GM12878 (cell line): ENCODE results near the gene WDR45B. TPM values are rescaled to one million over a fixed set of nuclear protein-coding genes. Genes with fewer than 3 reads are reported as not detected.

ENCODE experiments used
- ATAC-seq: fragments of 200-7000 bp; cut with Tn5 transposase; 3 replicates; pipeline ENCODE4 v1.9.1; 2020; ENCODE audit warnings: mild to moderate bottlenecking, moderate library complexity
- BruUV-seq: library from RNA; stranded (reverse); fragments of 400-500 nt; replicated peaks from 2 replicates; lab custom pipeline; 2021; lab: Mats Ljungman, UMichigan
- CTCF ChIA-PET: fragments of 300-600 bp; sonication (Branson Sonifier 250); formaldehyde crosslinking; extraction: SDS; loops from one replicate; lab custom pipeline; 2021; ENCODE audit warnings: inconsistent platforms; lab: Yijun Ruan, JAX
- POLR2A ChIA-PET: fragments of 350-600 bp; formaldehyde crosslinking; extraction: SDS; loops from one replicate; lab custom pipeline; 2021; ENCODE audit warnings: inconsistent platforms; lab: Charles Lee
- RAD21 ChIA-PET: fragments of 300-600 bp; sonication (Branson Sonifier 250); formaldehyde crosslinking; loops from one replicate; lab custom pipeline; 2023; ENCODE audit warnings: antibody characterized with exemption; ENCODE audit not compliant: unreplicated experiment; lab: Charles Lee
- SMC1A ChIA-PET: fragments of 300-600 bp; sonication (Branson Sonifier 250); formaldehyde crosslinking; loops from one replicate; lab custom pipeline; 2023; ENCODE audit not compliant: unreplicated experiment, uncharacterized antibody; lab: Charles Lee
- DNase-seq: peaks from one replicate; pipeline ENCODE4 v3.0.0-alpha.2; 2011; ENCODE audit warnings: low read depth, low spot score
- FAIRE-seq: peaks from 3 replicates; lab custom pipeline; 2011; peaks lifted over from hg19 to GRCh38; lab: Jason Lieb, UNC
- H2AFZ ChIP-seq: 2 replicates; pipeline ENCODE4 v1.6.0; 2011; ENCODE audit warnings: low read depth, low read length, control low read depth; ENCODE audit not compliant: control insufficient read depth
- H3K27ac ChIP-seq: 2 replicates; pipeline ENCODE4 v1.5.1; 2011; ENCODE audit warnings: control low read depth; ENCODE audit not compliant: control insufficient read depth, insufficient read depth
- H3K27me3 ChIP-seq, 2 experiments: replicated peaks in 1 of 2; 2 replicates each; pipeline versions ENCODE4 v1.6.0 to v1.6.1; 2011; ENCODE audit warnings: low read length in 1 of 2; ENCODE audit not compliant: control insufficient read depth in 2 of 2, insufficient read depth in 2 of 2
- H3K36me3 ChIP-seq, 2 experiments: 2 replicates each; pipeline ENCODE4 v1.5.1; 2011; ENCODE audit warnings: low read length in 1 of 2; ENCODE audit not compliant: control insufficient read depth in 2 of 2, insufficient read depth in 2 of 2
- H3K4me1 ChIP-seq: 2 replicates; pipeline ENCODE4 v1.6.1; 2011; ENCODE audit warnings: mild to moderate bottlenecking, low read length, moderate library complexity, mixed read lengths; ENCODE audit not compliant: control insufficient read depth, insufficient read depth
- H3K4me2 ChIP-seq: 2 replicates; pipeline ENCODE4 v1.6.0; 2011; ENCODE audit warnings: control low read depth; ENCODE audit not compliant: control insufficient read depth, insufficient read depth
- H3K4me3 ChIP-seq: fragments of 200-600 bp; sonication (generic); 2 replicates; pipeline ENCODE4 v1.5.1; 2016
- H3K79me2 ChIP-seq: 2 replicates; pipeline ENCODE4 v1.6.0; 2011; ENCODE audit warnings: low read length; ENCODE audit not compliant: control insufficient read depth, insufficient read depth
- H3K9ac ChIP-seq: 2 replicates; pipeline ENCODE4 v1.8.0; 2011; ENCODE audit warnings: low read length, control low read depth, mixed read lengths; ENCODE audit not compliant: control insufficient read depth, insufficient read depth
- H3K9me3 ChIP-seq: replicated peaks from 3 replicates; pipeline ENCODE4 v1.5.1; 2011; ENCODE audit warnings: mild to moderate bottlenecking, low read length; ENCODE audit not compliant: control insufficient read depth, insufficient read depth
- H4K20me1 ChIP-seq: 2 replicates; pipeline ENCODE4 v1.6.0; 2011; ENCODE audit not compliant: control insufficient read depth, insufficient read depth
- ASH2L ChIP-seq: fragments of 300-600, 200-600 bp; sonication (generic); IDR thresholded peaks from 2 replicates; pipeline ENCODE4 v1.6.1; 2017; ENCODE audit warnings: low read depth, mild to moderate bottlenecking, borderline replicate concordance
- CBX5 ChIP-seq: sonication (generic); IDR thresholded peaks from 2 replicates; pipeline ENCODE4 v1.6.1; 2016; ENCODE audit warnings: low read depth, moderate library complexity, mild to moderate bottlenecking, inconsistent platforms
- CHD2 ChIP-seq: IDR thresholded peaks from 2 replicates; pipeline ENCODE4 v1.6.1; 2011; ENCODE audit warnings: low read depth, low read length, improper control_type of control experiment, borderline replicate concordance
- FOS ChIP-seq: IDR thresholded peaks from 3 replicates; pipeline ENCODE4 v1.6.1; 2011; ENCODE audit warnings: borderline replicate concordance; ENCODE audit not compliant: insufficient read length; ENCODE audit errors: extremely low read depth
- HDAC6 ChIP-seq: fragments of 200-600 bp; sonication (generic); IDR thresholded peaks from one replicate; pipeline ENCODE4 v1.8.0; 2017; ENCODE audit warnings: antibody characterized with exemption; ENCODE audit not compliant: unreplicated experiment
- HSF1 ChIP-seq: fragments of 150-350 bp; IDR thresholded peaks from 2 replicates; pipeline ENCODE4 v1.6.1; 2014; ENCODE audit warnings: mild to moderate bottlenecking, low read depth, low read length
- IRF4 ChIP-seq: IDR thresholded peaks from 2 replicates; pipeline ENCODE4 v1.6.1; 2011; ENCODE audit warnings: low read depth, low read length
- MEF2B ChIP-seq: fragments of 450-650 bp; IDR thresholded peaks from 2 replicates; pipeline ENCODE4 v1.6.1; 2018; ENCODE audit warnings: mild to moderate bottlenecking, moderate library complexity; ENCODE audit not compliant: partially characterized antibody, poor library complexity, severe bottlenecking
- NFYA ChIP-seq: IDR thresholded peaks from 2 replicates; pipeline ENCODE4 v1.6.1; 2011; ENCODE audit warnings: low read depth, mild to moderate bottlenecking, low read length, improper control_type of control experiment, borderline replicate concordance
- ZNF274 ChIP-seq: IDR thresholded peaks from one replicate; pipeline ENCODE4 v1.8.0; 2011; ENCODE audit not compliant: insufficient read length, insufficient read depth
- ZNF592 ChIP-seq: fragments of 450-650 bp; IDR thresholded peaks from 2 replicates; pipeline ENCODE4 v1.6.1; 2017; ENCODE audit warnings: mild to moderate bottlenecking, moderate library complexity
- ZNF622 ChIP-seq: fragments of 450-650 bp; IDR thresholded peaks from 2 replicates; pipeline ENCODE4 v1.6.1; 2017; ENCODE audit warnings: mild to moderate bottlenecking, inconsistent platforms
- WGBS: methylation state at CpG from one replicate; pipeline ENCODE4 v1.1.6; 2016; ENCODE audit warnings: low lambda C conversion rate; ENCODE audit not compliant: insufficient replicate concordance, insufficient coverage; ENCODE audit errors: missing lambda C conversion rate; 5-methylcytosine and 5-hydroxymethylcytosine counted together
- in situ Hi-C: fragments of 300-500 bp; cut with MboI; formaldehyde crosslinking; loops from 9 replicates; pipeline ENCODE4 v1.14.3; 2018; ENCODE audit warnings: mixed read lengths
- intact Hi-C: fragments of 100-400 bp; cut with micrococcal nuclease; formaldehyde crosslinking; loops from one replicate; pipeline ENCODE4 v1.14.2; 2022; ENCODE audit not compliant: unreplicated experiment
- polyA plus RNA-seq, 11 experiments: library from polyadenylated mRNA; depleted of rRNA in 4 of 11; unstranded in 6 of 11; stranded (reverse) in 5 of 11; fragments of >200 nt; fragmentation: Nextera tagmentation in 4 of 11; fragmentation: Illumina TruSeq in 1 of 11; extraction: Ambion mirVana in 4 of 11; extraction: Trizol in 1 of 11; gene quantifications; 1 replicate in 1 of 11; 2 replicates in 10 of 11; pipeline versions ENCODE4 v1.2.1 to v1.2.3, GENCODE V29; 2011 to 2016; ENCODE audit warnings: inconsistent platforms in 2 of 11, missing spikeins in 2 of 11, low read depth in 1 of 11
- total RNA-seq, 4 experiments: library from RNA; depleted of rRNA in 3 of 4; stranded (reverse); fragments of >200 nt in 3 of 4; fragmentation: Illumina TruSeq in 1 of 4; extraction: Trizol in 1 of 4; gene quantifications; 2 replicates each; pipeline versions ENCODE4 v1.2.1 to v1.2.3, GENCODE V29; 2013 to 2021

WDR45B gene
- total and polyA plus RNA-seq, 10 of the 15 experiments (the other 5 are each of a cell fraction or from before 2014, with no cell fraction given) = 1.0 to 73.7 (median 26.6) TPM

GRCh38 chr17:82632451-82632850 is 15.8 kb downstream of the WDR45B start:
- ChIA-PET RAD21 (no interaction called here), CTCF (no interaction called here), SMC1A (no interaction called here), POLR2A (interaction anchor here (0.7 kb wide), 1 partner anchor 679 kb away, joined by 3 read pairs; no protein-coding TSS in a partner anchor)
- Histone ChIP-seq H3K9ac (no peak overlapping the region), H3K4me2 (no peak overlapping the region), H3K27ac (no peak overlapping the region), H4K20me1 (peaks cover 3% of the 10 kb centered on the region), H3K9me3 (no peaks in the 10 kb centered on the region; the same call in 2 of the 3 replicates), H2AFZ (no peak overlapping the region), H3K27me3 (no peaks in the 10 kb centered on the region), H3K79me2 (peaks cover 32% of the 10 kb centered on the region), H3K4me1 (no peaks in the 10 kb centered on the region), H3K36me3 (peaks cover 7 to 17% of the 10 kb centered on the region in 2 experiments), H3K4me3 (no peak overlapping the region)
- BruUV-seq = no TSS peak
- no peak for FAIRE-seq
- DNase-seq = peak; percentile 12
- no peak for ATAC-seq
- in situ Hi-C loops = no loop called here
- WGBS = 9% methylated on average over 8 of the region's 8 CpGs
- no peak for TF ChIP-seq NFYA
- 0 out of 2 replicates have a peak, but pooled peaks have one; percentile 11 for TF ChIP-seq IRF4
- TF ChIP-seq ZNF622 = no peak
- intact Hi-C loops = no loop called here

GRCh38 chr17:82631544-82631943 is 16.7 kb downstream of the WDR45B start:
- ChIA-PET POLR2A (no interaction called here), RAD21 (interaction anchor here (0.6 kb wide), 1 partner anchor 23 kb away, joined by 3 read pairs; no protein-coding TSS in a partner anchor), CTCF (no interaction called here), SMC1A (no interaction called here)
- ATAC-seq (no peak), DNase-seq (no peak), FAIRE-seq (no peak)
- Histone ChIP-seq H3K4me2 (no peak overlapping the region), H3K27ac (no peak overlapping the region), H2AFZ (no peak overlapping the region), H4K20me1 (peaks cover 3% of the 10 kb centered on the region), H3K9me3 (no peaks in the 10 kb centered on the region; the same call in 2 of the 3 replicates), H3K4me3 (no peak overlapping the region), H3K36me3 (peaks cover 10 to 15% of the 10 kb centered on the region in 2 experiments), H3K79me2 (peaks cover 24% of the 10 kb centered on the region), H3K27me3 (no peaks in the 10 kb centered on the region), H3K9ac (no peak overlapping the region), H3K4me1 (no peaks in the 10 kb centered on the region)
- in situ Hi-C loops = no loop called here
- WGBS = 81% methylated on average over 6 of the region's 6 CpGs
- intact Hi-C loops = no loop called here
- no TSS peak for BruUV-seq
- TF ChIP-seq NFYA (no peak), CHD2 (no peak), HDAC6 (no peak), ZNF274 (no peak), FOS (no peak), HSF1 (no peak), ZNF592 (no peak), CBX5 (no peak), MEF2B (no peak), ASH2L (no peak)
